ENCODE results near the gene HELQ.
"Not testable (repeated sequence)": the region's sequence is repeated elsewhere in the genome, so short reads cannot be mapped to it uniquely, and the experiment has no call there.

HELQ gene

DNA sequence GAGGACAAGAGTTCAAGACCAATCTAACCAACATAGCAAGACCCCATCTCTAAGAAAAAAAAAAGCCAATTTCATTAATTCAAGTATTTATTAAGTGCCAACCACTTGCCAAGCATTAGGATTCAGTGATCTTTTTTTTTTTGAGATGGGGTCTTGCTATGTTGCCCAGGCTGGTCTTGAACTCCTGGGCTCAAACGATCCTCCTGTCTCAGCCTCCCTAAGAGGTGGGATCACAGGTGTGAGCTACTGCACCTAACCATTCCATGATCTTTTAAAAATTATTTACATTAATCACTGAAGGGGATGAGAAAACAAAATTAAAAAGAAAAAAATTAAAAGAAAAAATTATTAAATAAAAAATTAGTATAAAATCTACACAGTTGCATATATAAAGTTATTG, 24.4 kb downstream of the HELQ start:
- no peak for DNase-seq (ENCODE audit: low spot score)

DNA sequence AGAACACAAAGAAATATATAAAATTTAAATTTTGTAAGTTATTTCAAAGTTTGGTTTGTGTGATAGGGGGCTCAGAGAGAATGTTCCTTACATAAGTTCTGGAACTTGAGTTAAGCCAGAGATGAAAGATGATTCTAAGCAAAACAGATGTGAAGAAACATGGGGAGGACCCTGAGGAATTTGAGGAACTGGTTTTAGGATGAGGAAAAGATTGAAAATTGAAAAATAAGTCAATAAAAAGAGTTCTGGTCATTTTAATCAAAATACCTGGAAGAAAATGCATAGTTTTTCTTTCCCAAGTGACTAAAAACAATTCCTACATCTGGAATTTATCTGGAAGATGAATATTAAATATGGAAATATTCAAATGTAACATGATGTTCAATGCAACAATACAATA, 37.4 kb downstream of the HELQ start:
- DNase-seq (ENCODE audit: low spot score), result no peak

DNA sequence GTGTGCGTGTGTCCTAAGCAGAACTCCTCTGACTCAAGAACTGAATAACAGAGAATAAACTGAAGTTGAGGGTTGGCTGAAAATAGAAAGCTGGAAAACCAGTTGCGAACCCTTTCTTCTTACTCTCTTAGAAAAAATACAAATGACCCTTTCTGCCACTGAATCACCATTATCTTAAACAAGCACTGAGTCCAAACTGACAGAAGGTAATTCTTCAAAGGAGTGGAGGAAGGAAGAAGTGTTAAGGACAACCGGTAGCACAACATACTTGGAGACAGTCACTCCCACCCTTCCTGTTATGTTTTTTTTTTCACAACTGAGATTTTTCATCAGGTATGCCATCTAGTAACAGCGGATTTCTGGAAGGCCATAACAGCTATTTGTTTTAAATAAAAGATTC, 38.1 kb downstream of the HELQ start:
- DNase-seq (ENCODE audit: low spot score), result no peak

GRCh38 chr4:83413676-83414075, 41.9 kb downstream of the HELQ start:
- DNase-seq (ENCODE audit: low spot score), result no peak

DNA sequence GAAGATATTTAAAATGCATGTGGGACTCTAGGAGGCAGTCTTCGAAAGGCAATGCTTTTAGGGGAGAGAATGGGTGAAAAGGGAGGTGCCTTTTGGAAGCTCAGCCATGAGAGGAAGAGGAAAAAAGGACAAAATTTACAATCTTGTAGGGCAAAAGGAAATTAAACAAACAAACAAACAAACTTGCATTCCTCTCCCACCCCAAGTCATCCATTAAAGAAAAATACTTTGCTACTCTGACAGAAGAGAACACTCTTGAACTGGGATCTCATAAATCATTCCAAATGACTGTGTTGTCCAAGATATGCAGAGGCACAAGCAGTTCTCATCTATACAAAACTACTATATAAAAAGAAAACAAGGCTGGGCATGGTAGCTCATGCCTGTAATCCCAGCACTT, 46.7 kb downstream of the HELQ start:
- DNase-seq (ENCODE audit: low spot score), result no peak

GRCh38 chr4:83405844-83406816, 49.5 kb downstream of the HELQ start:
- DNase-seq (ENCODE audit: low spot score), result no peak

DNA sequence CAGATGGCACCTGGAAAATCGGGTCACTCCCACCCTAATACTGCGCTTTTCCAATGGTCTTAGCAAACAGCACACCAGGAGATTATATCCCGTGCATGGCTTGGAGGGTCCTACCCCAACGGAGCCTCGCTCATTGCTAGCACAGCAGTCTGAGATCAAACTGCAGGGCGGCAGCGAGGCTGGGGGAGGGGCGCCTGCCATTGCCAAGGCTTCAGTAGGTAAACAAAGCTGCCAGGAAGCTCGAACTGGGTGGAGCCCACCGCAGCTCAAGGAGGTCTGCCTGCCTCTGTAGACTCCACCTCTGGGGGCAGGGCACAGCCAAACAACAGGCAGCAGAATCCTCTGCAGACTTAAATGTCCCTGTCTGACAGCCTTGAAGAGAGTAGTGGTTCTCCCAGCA, 57.5 kb downstream of the HELQ start:
- DNase-seq (ENCODE audit: low spot score), result not testable (repeated sequence)

DNA sequence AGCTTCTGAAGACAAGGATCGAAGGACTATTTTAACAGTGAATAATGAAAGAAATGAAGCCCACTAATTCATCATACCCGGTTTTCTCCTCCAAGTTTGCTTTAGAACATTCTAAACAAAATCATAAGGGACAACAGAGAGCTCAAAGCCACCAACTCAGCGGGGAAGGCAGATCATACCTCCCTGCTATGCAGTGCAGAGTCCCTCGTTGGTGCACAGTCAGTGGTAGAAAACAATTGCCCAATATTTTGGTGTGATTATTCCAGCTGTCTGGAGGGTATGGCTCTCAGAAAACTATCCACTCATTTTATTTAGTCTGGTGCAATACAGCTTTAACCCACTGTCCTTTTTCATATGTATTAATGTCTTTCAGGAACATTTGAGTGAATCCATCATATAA, 61.7 kb downstream of the HELQ start:
- DNase-seq (ENCODE audit: low spot score), result no peak

GRCh38 chr4:83392562-83392961, 63.1 kb downstream of the HELQ start:
- no peak for DNase-seq (ENCODE audit: low spot score)

DNA sequence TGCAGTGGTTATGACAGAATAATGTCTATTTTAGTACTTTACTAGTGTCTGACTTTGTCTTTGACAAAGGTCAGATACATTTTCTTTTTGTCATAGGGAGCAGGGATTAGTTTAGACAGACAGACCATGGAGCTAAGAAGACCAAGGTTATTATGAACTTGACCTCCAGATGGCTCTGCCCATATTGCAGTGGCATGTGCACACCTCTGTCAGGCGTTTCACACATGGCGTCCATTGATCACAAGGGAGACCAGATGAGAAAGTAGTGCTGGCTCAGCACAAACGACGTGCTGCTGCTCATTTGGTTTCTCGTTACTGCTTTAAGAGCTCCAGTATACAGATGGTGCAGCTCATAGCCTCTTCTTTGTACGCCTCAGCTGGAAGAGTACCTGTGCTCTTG, 64.7 kb downstream of the HELQ start:
- DNase-seq (ENCODE audit: low spot score), result no peak

GRCh38 chr4:83389756-83390505, 65.7 kb downstream of the HELQ start:
- DNase-seq (ENCODE audit: low spot score), result no peak

GRCh38 chr4:83389037-83389720, 66.4 kb downstream of the HELQ start:
- no peak for DNase-seq (ENCODE audit: low spot score)

GRCh38 chr4:83388313-83388676, 67.3 kb downstream of the HELQ start:
- DNase-seq (ENCODE audit: low spot score), result no peak

DNA sequence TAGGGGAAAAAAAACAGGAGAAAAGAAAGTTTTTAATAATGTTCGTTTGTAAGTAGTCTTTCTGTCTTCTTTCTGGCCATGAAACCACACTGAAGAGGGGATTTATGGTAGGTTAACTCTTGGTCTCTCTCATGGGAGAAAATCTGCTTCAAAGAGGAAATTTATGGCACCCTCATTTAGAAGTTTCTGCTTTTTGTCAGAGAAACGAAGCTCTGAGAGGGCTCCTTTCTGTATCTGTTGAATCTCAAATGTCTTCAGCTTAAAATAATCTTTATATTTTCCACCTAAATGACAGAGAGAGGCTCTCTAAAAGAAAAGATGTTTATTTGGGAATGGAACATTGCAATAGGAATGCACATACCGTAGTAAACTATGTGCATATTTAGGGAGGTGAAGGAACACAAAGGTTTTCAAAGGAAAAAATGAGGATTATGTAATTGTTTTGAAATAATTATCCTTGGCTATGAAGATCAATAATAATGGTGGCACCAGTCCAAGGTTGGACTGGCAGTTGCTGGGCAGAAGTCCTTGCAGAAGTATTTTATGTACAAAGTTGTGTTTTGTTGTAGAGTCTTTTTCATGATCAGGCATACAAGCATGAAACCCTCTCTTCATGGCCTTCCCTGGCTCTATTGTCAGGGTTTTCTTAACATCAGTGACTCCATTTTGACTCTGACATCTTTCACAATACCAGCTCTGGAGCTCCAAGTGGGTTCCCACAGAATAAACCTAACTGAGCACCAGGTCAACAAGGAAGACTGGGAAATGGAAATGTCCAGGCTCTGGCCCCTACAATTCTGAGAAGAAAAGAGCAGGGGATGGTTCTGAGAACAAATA, 67.9 kb downstream of the HELQ start:
- no peak for DNase-seq (ENCODE audit: low spot score)

GRCh38 chr4:83387012-83387411, 68.6 kb downstream of the HELQ start:
- DNase-seq (ENCODE audit: low spot score), result peak; percentile 42

- no peak for DNase-seq (ENCODE audit: low spot score)
These were observed 72.8 kb downstream of the HELQ start for GRCh38 chr4:83382850-83383249.

- DNase-seq (ENCODE audit: low spot score), result no peak
These were observed 74.5 kb downstream of the HELQ start for GRCh38 chr4:83381173-83381572.

GRCh38 chr4:83378419-83378818, 77.2 kb downstream of the HELQ start:
- no peak for DNase-seq (ENCODE audit: low spot score)

GRCh38 chr4:83372931-83373330, 82.7 kb downstream of the HELQ start:
- no peak for DNase-seq (ENCODE audit: low spot score)

GRCh38 chr4:83371936-83372335, 83.7 kb downstream of the HELQ start:
- DNase-seq (ENCODE audit: low spot score), result no peak

DNA sequence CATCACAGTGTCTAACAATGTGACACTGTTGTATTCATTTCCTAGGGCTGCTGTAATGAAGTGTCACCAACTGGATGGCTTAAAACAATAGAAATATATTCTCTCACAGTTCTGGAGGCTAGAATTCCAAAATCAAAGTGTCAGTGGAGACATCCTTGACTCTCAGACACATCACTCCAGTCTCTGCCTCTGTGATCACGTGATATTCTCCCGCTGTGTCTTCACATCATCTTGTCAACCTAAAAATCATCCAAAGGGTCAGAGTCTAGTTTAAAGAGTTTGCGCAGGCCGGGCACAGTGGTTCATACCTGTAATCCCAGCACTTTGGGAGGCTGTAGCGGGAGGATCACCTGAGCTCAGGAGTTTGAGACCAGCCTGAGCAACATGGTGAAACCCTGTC, 84.4 kb downstream of the HELQ start:
- DNase-seq (ENCODE audit: low spot score), result no peak

DNA sequence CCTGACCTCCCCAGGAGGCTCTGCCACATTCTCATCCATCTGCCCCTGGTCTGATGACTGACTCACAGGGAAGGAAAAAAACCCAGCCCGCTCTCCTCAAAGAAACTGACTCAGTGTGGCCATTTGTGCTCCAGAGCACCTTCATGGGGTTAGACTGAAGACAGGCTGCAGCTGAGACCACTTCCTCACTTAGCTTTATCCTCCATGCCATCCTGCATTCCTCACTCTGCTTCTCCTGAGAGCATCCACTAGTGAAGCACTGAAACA, 85.0 kb downstream of the HELQ start:
- DNase-seq (ENCODE audit: low spot score), result no peak

Measured in GM03348 (cell line).